Measurements from ENCODE around the gene PRG3.
A peak's percentile ranks its signal among the peaks of the same experiment; 100 is the strongest.

DNA sequence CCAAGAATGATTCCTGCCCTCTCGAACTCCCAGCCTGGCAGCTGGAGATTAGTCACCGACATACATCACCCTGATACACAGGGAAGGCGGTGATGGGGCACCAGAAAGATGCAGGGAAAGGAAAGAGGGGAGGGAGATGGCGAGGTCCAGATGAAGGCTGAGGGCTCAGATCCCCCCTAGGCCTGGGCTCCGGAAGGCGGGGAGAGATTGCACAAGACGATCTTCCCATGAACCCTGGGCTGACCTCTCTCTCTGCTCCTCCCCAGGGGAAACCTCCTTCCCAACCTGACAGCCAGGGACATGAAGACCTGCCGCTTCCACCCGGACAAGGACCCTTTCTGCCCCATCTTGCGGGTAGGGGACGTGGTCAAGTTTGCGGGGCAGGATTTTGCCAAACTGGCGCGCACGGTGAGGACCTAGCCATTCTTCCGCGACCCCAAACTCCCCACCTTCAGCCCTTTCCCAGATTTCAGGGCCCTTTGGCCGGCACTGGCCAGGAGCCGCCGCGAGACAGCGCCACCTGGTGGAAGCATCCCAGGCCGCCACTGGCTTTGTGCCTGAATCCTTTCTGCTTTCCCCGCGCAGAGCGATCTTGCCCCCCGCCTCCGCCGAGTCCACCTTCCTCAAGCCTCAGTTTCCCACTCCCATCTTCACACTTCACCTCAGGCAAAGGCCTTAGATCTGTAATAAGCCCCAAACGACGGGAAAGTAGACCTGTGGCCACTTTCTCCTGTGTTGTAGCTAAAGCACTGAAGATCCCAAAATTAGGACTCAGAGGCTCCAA is 31.3 kb downstream of the PRG3 start:
- TF ChIP-seq, protein P1, sequence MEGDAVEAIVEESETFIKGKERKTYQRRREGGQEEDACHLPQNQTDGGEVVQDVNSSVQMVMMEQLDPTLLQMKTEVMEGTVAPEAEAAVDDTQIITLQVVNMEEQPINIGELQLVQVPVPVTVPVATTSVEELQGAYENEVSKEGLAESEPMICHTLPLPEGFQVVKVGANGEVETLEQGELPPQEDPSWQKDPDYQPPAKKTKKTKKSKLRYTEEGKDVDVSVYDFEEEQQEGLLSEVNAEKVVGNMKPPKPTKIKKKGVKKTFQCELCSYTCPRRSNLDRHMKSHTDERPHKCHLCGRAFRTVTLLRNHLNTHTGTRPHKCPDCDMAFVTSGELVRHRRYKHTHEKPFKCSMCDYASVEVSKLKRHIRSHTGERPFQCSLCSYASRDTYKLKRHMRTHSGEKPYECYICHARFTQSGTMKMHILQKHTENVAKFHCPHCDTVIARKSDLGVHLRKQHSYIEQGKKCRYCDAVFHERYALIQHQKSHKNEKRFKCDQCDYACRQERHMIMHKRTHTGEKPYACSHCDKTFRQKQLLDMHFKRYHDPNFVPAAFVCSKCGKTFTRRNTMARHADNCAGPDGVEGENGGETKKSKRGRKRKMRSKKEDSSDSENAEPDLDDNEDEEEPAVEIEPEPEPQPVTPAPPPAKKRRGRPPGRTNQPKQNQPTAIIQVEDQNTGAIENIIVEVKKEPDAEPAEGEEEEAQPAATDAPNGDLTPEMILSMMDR (conservative IDR thresholded peaks at IDR 0.05; ENCODE audit: low read depth, low read length): peak; percentile 90
- no peak for TF ChIP-seq EZH2 (IDR thresholded peaks at IDR 0.05; ENCODE audit: low read length, unreplicated experiment)
- TF ChIP-seq EZH2phosphoT487 (IDR thresholded peaks at IDR 0.05; ENCODE audit: borderline replicate concordance, low read length): no peak
